H1 (cell line): ENCODE results near the gene HS6ST1. TPM values are rescaled to one million over a fixed set of nuclear protein-coding genes. Genes with fewer than 3 reads are reported as not detected.

ENCODE experiments used
- CTCF ChIA-PET: fragments of 300-600 bp; sonication (Branson Sonifier 250); formaldehyde crosslinking; loops from one replicate; lab custom pipeline; 2021; ENCODE audit not compliant: partially characterized antibody; lab: Charles Lee
- POLR2A ChIA-PET: fragments of 300-600 bp; sonication (Branson Sonifier 250); formaldehyde crosslinking; loops from one replicate; lab custom pipeline; 2021; ENCODE audit warnings: inconsistent platforms; ENCODE audit not compliant: partially characterized antibody; lab: Charles Lee
- DNase-seq, 2 experiments: peaks; one replicate each; pipeline versions ENCODE4 v3.0.0 to v3.0.0-alpha.2; 2010 to 2022; ENCODE audit warnings: low spot score in 2 of 2, low read depth in 1 of 2, mixed read lengths in 1 of 2
- FAIRE-seq: peaks from 2 replicates; lab custom pipeline; 2011; peaks lifted over from hg19 to GRCh38; lab: Jason Lieb, UNC
- H2AFZ ChIP-seq: 2 replicates; pipeline ENCODE4 v1.8.1; 2012; ENCODE audit warnings: low read length, inconsistent platforms
- H2AK5ac ChIP-seq: 2 replicates; pipeline ENCODE4 v1.6.1; 2013; ENCODE audit warnings: low read depth, low read length
- H2BK120ac ChIP-seq: replicated peaks from 2 replicates; pipeline ENCODE3; 2013; ENCODE audit warnings: low read depth, low read length, inconsistent platforms
- H2BK12ac ChIP-seq: 2 replicates; pipeline ENCODE4 v1.6.1; 2013; ENCODE audit warnings: low read depth, low read length
- H2BK15ac ChIP-seq: 2 replicates; pipeline ENCODE4 v1.6.1; 2013; ENCODE audit warnings: low read length
- H2BK20ac ChIP-seq: 2 replicates; pipeline ENCODE4 v1.6.1; 2013; ENCODE audit warnings: low read length
- H2BK5ac ChIP-seq: 2 replicates; pipeline ENCODE4 v1.6.1; 2013; ENCODE audit warnings: low read depth, low read length
- H3K14ac ChIP-seq: 2 replicates; pipeline ENCODE4 v1.6.1; 2013; ENCODE audit warnings: inconsistent platforms; ENCODE audit not compliant: insufficient read length
- H3K18ac ChIP-seq: 2 replicates; pipeline ENCODE4 v1.6.1; 2013; ENCODE audit warnings: low read length; ENCODE audit errors: extremely low read depth
- H3K23ac ChIP-seq: 2 replicates; pipeline ENCODE4 v1.6.1; 2013; ENCODE audit warnings: inconsistent platforms; ENCODE audit not compliant: insufficient read length
- H3K23me2 ChIP-seq: 2 replicates; pipeline ENCODE4 v1.6.1; 2013; ENCODE audit warnings: low read depth, low read length
- H3K27ac ChIP-seq: 2 replicates; pipeline ENCODE4 v1.6.1; 2011; ENCODE audit warnings: low read depth, low read length, inconsistent platforms
- H3K27me3 ChIP-seq, 4 experiments: replicated peaks in 1 of 4; 1 replicate in 1 of 4; 2 replicates in 3 of 4; pipeline versions ENCODE4 v1.6.1 to v1.8.1; 2011 to 2013; ENCODE audit warnings: low read length in 3 of 4, mild to moderate bottlenecking in 3 of 4, inconsistent platforms in 2 of 4, mixed read lengths in 2 of 4, moderate library complexity in 1 of 4; ENCODE audit not compliant: control insufficient read depth in 3 of 4, insufficient read depth in 3 of 4; ENCODE audit errors: extremely low read depth in 1 of 4
- H3K36me3 ChIP-seq, 4 experiments: 2 replicates each; pipeline versions ENCODE4 v1.6.1 to v1.8.1; 2011 to 2013; ENCODE audit warnings: mild to moderate bottlenecking in 4 of 4, low read length in 3 of 4, moderate library complexity in 2 of 4, control low read depth in 1 of 4, inconsistent platforms in 1 of 4; ENCODE audit not compliant: insufficient read depth in 4 of 4, control insufficient read depth in 2 of 4
- H3K4ac ChIP-seq: replicated peaks from 2 replicates; pipeline ENCODE3; 2013; ENCODE audit warnings: low read length, low read depth, mixed read lengths, inconsistent platforms; ENCODE audit not compliant: insufficient read length
- H3K4me1 ChIP-seq, 4 experiments: replicated peaks in 1 of 4; 1 replicate in 1 of 4; 2 replicates in 3 of 4; pipeline versions ENCODE4 v1.6.1 to v1.8.1; 2011 to 2013; ENCODE audit warnings: low read length in 3 of 4, inconsistent platforms in 2 of 4, mixed read lengths in 1 of 4; ENCODE audit not compliant: insufficient read depth in 4 of 4, control insufficient read depth in 3 of 4
- H3K4me2 ChIP-seq, 2 experiments: 2 replicates each; pipeline versions ENCODE4 v1.6.1 to v1.8.1; 2011 to 2013; ENCODE audit warnings: low read depth in 2 of 2, low read length in 2 of 2, control low read depth in 1 of 2, inconsistent platforms in 1 of 2, mild to moderate bottlenecking in 1 of 2; ENCODE audit not compliant: insufficient read depth in 1 of 2
- H3K4me3 ChIP-seq, 4 experiments: fragments of 200-600, 300-600 bp in 1 of 4; sonication (generic), shearing (Covaris generic), sonication (Bioruptor Twin) in 1 of 4; 2 replicates each; pipeline versions ENCODE4 v1.5.1 to v1.8.1; 2011 to 2016; ENCODE audit warnings: low read length in 4 of 4, low read depth in 3 of 4, control low read depth in 2 of 4, inconsistent platforms in 2 of 4, mild to moderate bottlenecking in 2 of 4, mixed read lengths in 1 of 4, moderate library complexity in 1 of 4; ENCODE audit not compliant: insufficient read depth in 2 of 4; ENCODE audit errors: extremely low read depth in 1 of 4
- H3K56ac ChIP-seq: replicated peaks from 2 replicates; pipeline ENCODE3; 2013; ENCODE audit warnings: low read depth, mild to moderate bottlenecking, mixed read lengths, low read length, inconsistent platforms; ENCODE audit not compliant: insufficient read length
- H3K79me1 ChIP-seq: 2 replicates; pipeline ENCODE4 v1.6.1; 2013; ENCODE audit warnings: low read depth, low read length, control low read depth
- H3K79me2 ChIP-seq, 2 experiments: 2 replicates each; pipeline versions ENCODE4 v1.6.1 to v1.8.1; 2012 to 2013; ENCODE audit warnings: low read length in 2 of 2, mild to moderate bottlenecking in 2 of 2, inconsistent platforms in 1 of 2; ENCODE audit not compliant: insufficient read depth in 2 of 2, control insufficient read depth in 1 of 2
- H3K9ac ChIP-seq, 4 experiments: replicated peaks in 1 of 4; 1 replicate in 1 of 4; 2 replicates in 3 of 4; pipeline versions ENCODE4 v1.6.1 to v1.8.1; 2011 to 2013; ENCODE audit warnings: low read depth in 3 of 4, low read length in 3 of 4, control low read depth in 2 of 4, mild to moderate bottlenecking in 2 of 4, moderate library complexity in 2 of 4, inconsistent platforms in 1 of 4; ENCODE audit errors: extremely low read depth in 1 of 4
- H3K9me3 ChIP-seq, 2 experiments: 2 replicates each; pipeline versions ENCODE4 v1.6.1 to v1.8.1; 2012 to 2013; ENCODE audit warnings: mild to moderate bottlenecking in 2 of 2, moderate library complexity in 2 of 2, control low read depth in 1 of 2, inconsistent platforms in 1 of 2, low read depth in 1 of 2, low read length in 1 of 2, mixed read lengths in 1 of 2; ENCODE audit not compliant: insufficient read depth in 2 of 2
- H4K20me1 ChIP-seq, 2 experiments: replicated peaks in 1 of 2; 2 replicates each; pipeline versions ENCODE3 to v1.8.1; 2011 to 2013; ENCODE audit warnings: inconsistent platforms in 2 of 2, low read length in 2 of 2, mild to moderate bottlenecking in 1 of 2; ENCODE audit not compliant: insufficient read depth in 2 of 2, control insufficient read depth in 1 of 2
- H4K5ac ChIP-seq: 2 replicates; pipeline ENCODE4 v1.6.1; 2013; ENCODE audit warnings: low read length, low read depth, mixed read lengths, inconsistent platforms; ENCODE audit not compliant: insufficient read length
- H4K8ac ChIP-seq: 2 replicates; pipeline ENCODE4 v1.8.0; 2013; ENCODE audit warnings: mild to moderate bottlenecking, moderate library complexity, low read length, inconsistent platforms; ENCODE audit not compliant: insufficient read depth; ENCODE audit errors: extremely low read depth
- H4K91ac ChIP-seq: replicated peaks from 2 replicates; pipeline ENCODE3; 2013; ENCODE audit warnings: low read length, mixed read lengths, inconsistent platforms; ENCODE audit not compliant: insufficient read length
- CBX5 ChIP-seq: fragments of 300-800, 300-1000 bp; sonication (generic); IDR thresholded peaks from 2 replicates; pipeline ENCODE4 v1.7.1; 2016; ENCODE audit warnings: antibody characterized with exemption, low read length, low read depth
- EGR1 ChIP-seq: IDR thresholded peaks from 2 replicates; pipeline ENCODE4 v1.6.1; 2011; ENCODE audit warnings: low read depth, low read length, borderline replicate concordance
- EZH2 ChIP-seq: fragments of 200-600 bp; sonication (generic); IDR thresholded peaks from 2 replicates; pipeline ENCODE4 v1.7.1; 2012; ENCODE audit warnings: low read depth, mild to moderate bottlenecking, moderate library complexity, low read length, inconsistent platforms; ENCODE audit not compliant: severe bottlenecking
- JUN ChIP-seq: IDR thresholded peaks from 2 replicates; pipeline ENCODE4 v1.6.1; 2011; ENCODE audit warnings: low read depth, mild to moderate bottlenecking, improper control_type of control experiment, low read length
- MAX ChIP-seq: IDR thresholded peaks from 2 replicates; pipeline ENCODE4 v1.6.1; 2012; ENCODE audit warnings: inconsistent platforms
- PHF8 ChIP-seq: fragments of 200-600 bp; sonication (generic); conservative IDR thresholded peaks from 2 replicates; pipeline ENCODE4 v1.7.1; 2012; ENCODE audit warnings: low read depth, mild to moderate bottlenecking, inconsistent platforms, low read length, moderate library complexity
- RBBP5 ChIP-seq: IDR thresholded peaks from 2 replicates; pipeline ENCODE4 v1.7.1; 2012; ENCODE audit warnings: low read depth, mild to moderate bottlenecking, inconsistent platforms, low read length, moderate library complexity, borderline replicate concordance
- RFX5 ChIP-seq: IDR thresholded peaks from 2 replicates; pipeline ENCODE4 v1.6.1; 2011; ENCODE audit warnings: low read depth, low read length, improper control_type of control experiment, borderline replicate concordance
- RXRA ChIP-seq: IDR thresholded peaks from 2 replicates; pipeline ENCODE4 v1.6.1; 2011; ENCODE audit warnings: low read depth, mild to moderate bottlenecking, low read length, moderate library complexity; ENCODE audit not compliant: insufficient read depth
- SIN3A ChIP-seq, 2 experiments: IDR thresholded peaks in 1 of 2; conservative IDR thresholded peaks in 1 of 2; 2 replicates each; pipeline ENCODE4 v1.6.1; 2011 to 2012; ENCODE audit warnings: low read length in 2 of 2, improper control_type of control experiment in 1 of 2, low read depth in 1 of 2, mild to moderate bottlenecking in 1 of 2
- SIRT6 ChIP-seq: IDR thresholded peaks from one replicate; pipeline ENCODE4 v1.7.1; 2012; ENCODE audit warnings: low read length, inconsistent platforms
- TBP ChIP-seq: IDR thresholded peaks from 2 replicates; pipeline ENCODE4 v1.6.1; 2011; ENCODE audit warnings: low read depth, low read length, improper control_type of control experiment
- WGBS, 2 experiments: shearing (Covaris generic) in 1 of 2; methylation state at CpG; one replicate each; pipeline versions ENCODE4 v1.1.6 to v1.1.7; 2013 to 2015; ENCODE audit warnings: low lambda C conversion rate in 2 of 2, mixed read lengths in 2 of 2, inconsistent platforms in 1 of 2, low coverage in 1 of 2, missing lambda C conversion rate in 1 of 2; ENCODE audit not compliant: insufficient replicate concordance in 2 of 2, insufficient coverage in 1 of 2, insufficient read length in 1 of 2; ENCODE audit errors: extremely low coverage in 1 of 2, missing lambda C conversion rate in 1 of 2; 5-methylcytosine and 5-hydroxymethylcytosine counted together
- polyA plus RNA-seq, 7 experiments: library from polyadenylated mRNA; depleted of rRNA in 3 of 7; stranded (reverse) in 5 of 7; unstranded in 2 of 7; fragments of >200 nt in 5 of 7; fragments of 200-250 nt in 2 of 7; gene quantifications; 1 replicate in 5 of 7; 2 replicates in 1 of 7; 4 replicates in 1 of 7; pipeline versions ENCODE4 v1.2.1 to v1.2.3, GENCODE V29; 2011 to 2013; ENCODE audit warnings: missing spikeins in 2 of 7, mixed read lengths in 2 of 7
- total RNA-seq: library from RNA; stranded (reverse); fragmentation: NEBNext Ultra II Directional; extraction: Animal tissue kit (Norgen Biotek cat#: 25700); gene quantifications from 2 replicates; pipeline ENCODE4 v1.2.1, GENCODE V29; 2021

Gene HS6ST1
- total and polyA plus RNA-seq, 2 of the 8 experiments (the other 6 are each of a cell fraction or from before 2014, with no cell fraction given), result 37.4 to 74.6 TPM

- 75% methylated on average over 8 of the region's 8 CpGs; no CpG with 5 or more reads in 1 of the 2 experiments for WGBS, 2 experiments
- no peaks in the 10 kb centered on the region for H3K9me3 ChIP-seq
- H3K79me1 ChIP-seq, result no peaks in the 10 kb centered on the region
- H3K27ac ChIP-seq, result no peak overlapping the region
- H3K4me3 ChIP-seq, result no peak overlapping the region
- no peak overlapping the region for H3K14ac ChIP-seq
- H2BK5ac ChIP-seq, result no peak overlapping the region
- H2AFZ ChIP-seq, result no peak overlapping the region
- H3K27me3 ChIP-seq, result peaks cover 0 to 1% (median under 1%) of the 10 kb centered on the region in 4 experiments; a peak in 2 of 7 replicates
- H3K23me2 ChIP-seq, result peaks cover 4% of the 10 kb centered on the region; the same call in 1 of the 2 replicates
- POLR2A ChIA-PET, result no interaction called here
- peaks cover 0 to 3% (median 0%) of the 10 kb centered on the region in 4 experiments; a peak in 2 of 7 replicates for H3K4me1 ChIP-seq
- H2AK5ac ChIP-seq, result no peak overlapping the region
- no peak overlapping the region for H3K23ac ChIP-seq
- H2BK12ac ChIP-seq, result no peak overlapping the region
- no peak overlapping the region for H4K5ac ChIP-seq
- no peak overlapping the region for H4K8ac ChIP-seq
- H3K56ac ChIP-seq, result no peak overlapping the region
- no peaks in the 10 kb centered on the region for H3K36me3 ChIP-seq
- no peak overlapping the region for H4K91ac ChIP-seq
- H3K9ac ChIP-seq, result no peak overlapping the region
- H2BK15ac ChIP-seq, result no peak overlapping the region
- no peak for DNase-seq
- no peaks in the 10 kb centered on the region for H3K79me2 ChIP-seq
- H2BK20ac ChIP-seq, result no peak overlapping the region
- no peak for FAIRE-seq
- H2BK120ac ChIP-seq, result no peak overlapping the region
- CTCF ChIA-PET, result interaction anchor here (1.3 kb wide), 1 partner anchor 67 kb away, joined by 3 read pairs; no protein-coding TSS in a partner anchor
- no peaks in the 10 kb centered on the region for H4K20me1 ChIP-seq
- H3K4me2 ChIP-seq, result no peak overlapping the region
- H3K4ac ChIP-seq, result no peak overlapping the region
- no peak overlapping the region for H3K18ac ChIP-seq
- TF ChIP-seq SIRT6 (no peak), JUN (no peak), CBX5 (no peak), RFX5 (no peak), RXRA (no peak), SIN3A (conservative IDR thresholded peaks at IDR 0.05 in 1 of 2, IDR thresholded peaks at IDR 0.05 in 1 of 2; ENCODE audit: low read depth in 1 of 2, low read length in 2 of 2) (no peak), MAX (no peak), EZH2 (no peak), TBP (no peak), PHF8 (no peak), EGR1 (no peak), RBBP5 (no peak)
Measured at GRCh38 chr2:128237911-128238697, 80.6 kb downstream of the HS6ST1 start.
